Measurements from ENCODE around the gene YPEL2. TPM values are rescaled to one million over a fixed set of nuclear protein-coding genes. Genes with fewer than 3 reads are reported as not detected.
"Not testable (repeated sequence)": the region's sequence is repeated elsewhere in the genome, so short reads cannot be mapped to it uniquely, and the experiment has no call there.

YPEL2 gene, protein sequence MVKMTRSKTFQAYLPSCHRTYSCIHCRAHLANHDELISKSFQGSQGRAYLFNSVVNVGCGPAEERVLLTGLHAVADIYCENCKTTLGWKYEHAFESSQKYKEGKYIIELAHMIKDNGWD
- total RNA-seq (10 to 100 TPM; 10.6 to 52.0 (median 46.8) TPM), polyA plus RNA-seq (10 to 100 TPM; 17.7 to 25.1 TPM), total RNA-seq (72.6 reads per million, percentile 79 among the genes with 10 or more reads in this experiment)

DNA sequence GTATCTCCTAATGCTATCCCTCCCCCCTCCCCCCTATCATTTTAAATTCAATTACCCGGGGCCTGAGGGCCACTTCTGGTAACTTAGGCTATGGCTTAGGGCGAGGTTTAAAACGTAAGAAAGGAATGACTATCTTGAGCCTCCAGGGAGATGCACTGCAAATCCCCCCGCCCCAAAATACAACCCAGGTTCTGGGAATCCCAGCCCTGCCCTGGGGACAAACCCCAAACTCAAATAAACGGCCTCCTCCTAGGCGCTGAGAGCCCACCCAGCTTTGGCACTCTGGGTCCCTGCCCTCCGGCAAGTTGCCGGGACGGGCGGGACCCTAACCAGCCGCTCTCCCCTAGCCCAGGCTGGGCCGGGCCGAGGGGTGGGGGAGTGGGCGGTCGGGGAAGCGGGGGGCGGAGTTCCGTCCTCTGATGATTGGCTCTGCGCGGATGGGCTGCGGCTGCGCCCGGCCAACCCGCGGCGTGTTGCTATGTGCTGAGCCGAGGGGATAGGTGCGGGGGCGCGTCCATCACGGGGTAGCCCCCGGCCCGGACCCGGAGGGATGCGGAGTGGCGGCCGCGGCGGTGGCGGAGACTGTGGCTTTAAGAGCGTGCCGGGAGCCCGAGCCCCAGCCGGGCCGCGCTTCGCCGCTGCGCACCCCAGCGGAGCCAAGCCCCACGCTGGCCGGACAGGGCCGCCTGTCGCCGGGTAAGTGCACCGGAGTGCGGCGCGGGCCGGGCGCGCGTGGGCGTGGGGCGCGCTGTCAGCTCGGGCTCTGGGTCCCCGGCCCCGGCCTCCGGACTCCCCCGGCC lies at the start of gene YPEL2:
Gene YPEL2, plus strand, starts transcription at position 527 of the 800 bp plus-strand sequence. CDS start 21,755 bp downstream, outside the sequence.
- H3K4me1 ChIP-seq (ENCODE audit: control insufficient read depth in 2 of 2, insufficient read depth in 2 of 2, low read length in 2 of 2), result peaks cover 30 to 55% of the 10 kb centered on the region in 2 donors
- H3K4me3 ChIP-seq (ENCODE audit: low read length), result peak within 1 kb of the TSS; percentile 67
- Mint-ChIP-seq H3K9me3 (peaks cover 0 to 2% (median 0%) of the 10 kb centered on the region in 11 donors), H3K27ac (peak within 1 kb of the TSS; percentile 77 to 98 (median 94)), H3K4me1 (peaks cover 53 to 85% (median 79%) of the 10 kb centered on the region in 7 donors), H3K36me3 (no peaks in the 10 kb centered on the region), H3K4me3 (peak within 1 kb of the TSS; percentile 89 to 96 (median 94)), H3K27me3 (peaks cover 0 to 11% (median 0%) of the 10 kb centered on the region in 5 donors)
- ATAC-seq, result peak; percentile 96
- DNase-seq, result peak; percentile 77 to 92 (median 89)
- ChIA-PET CTCF (interaction anchor here (0.8 to 3.1 kb wide), 3 partner anchors 21 to 104 kb away, joined by 3 to 20 read pairs (median 8); no protein-coding TSS in a partner anchor), POLR2A (interaction anchor here (0.6 to 5.4 kb wide), 10 partner anchors 13 to 110 kb away, joined by 3 to 96 read pairs (median 7); no protein-coding TSS in a partner anchor)
- intact Hi-C loops (cut with micrococcal nuclease), result loop anchor here (1.0 to 5.0 kb wide), 6 partner anchors 31 to 813 kb away; partner anchors contain the start of genes CLTC (in 2 of the 2), PRR11 (in 1 of the 2) and SKA2 (in 1 of the 2)
- H3K27ac ChIP-seq (ENCODE audit: low read depth, low read length), result peak within 1 kb of the TSS; percentile 77
- H3K36me3 ChIP-seq (ENCODE audit: control insufficient read depth in 2 of 3, insufficient read depth in 3 of 3, low read length in 3 of 3), result peaks cover 0 to 8% (median 0%) of the 10 kb centered on the region in 3 experiments
- H3K9me3 ChIP-seq (ENCODE audit: control insufficient read depth in 2 of 3, low read length in 3 of 3), result no peaks in the 10 kb centered on the region
- H3K27me3 ChIP-seq (ENCODE audit: control insufficient read depth in 2 of 2, insufficient read depth in 2 of 2, low read length in 2 of 2), result no peaks in the 10 kb centered on the region

DNA sequence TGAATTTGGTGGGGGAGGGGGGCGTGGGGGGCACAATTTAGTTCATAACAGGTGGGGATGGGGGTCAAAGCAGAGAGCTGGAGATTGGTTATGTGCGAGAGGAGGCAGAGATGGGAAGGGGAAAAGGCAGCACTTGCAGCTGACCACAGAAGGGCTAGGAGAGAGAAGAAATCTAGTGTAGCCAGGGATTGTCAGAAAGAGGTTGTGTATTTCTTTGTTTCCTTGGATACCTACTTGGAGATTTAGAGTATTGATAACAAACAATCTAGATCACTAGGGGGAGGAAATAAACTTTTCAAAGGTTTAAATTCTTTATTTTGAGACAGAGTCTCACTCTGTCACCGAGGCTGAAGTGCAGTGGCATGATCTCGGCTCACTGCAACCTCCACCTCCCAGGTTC lies 47.1 kb upstream of the YPEL2 start:
- H3K27me3 ChIP-seq (ENCODE audit: control insufficient read depth in 2 of 2, insufficient read depth in 2 of 2, low read length in 2 of 2), result no peaks in the 10 kb centered on the region
- Mint-ChIP-seq H3K4me1 (peaks cover 0 to 4% (median 0%) of the 10 kb centered on the region in 7 donors), H3K9me3 (no peaks in the 10 kb centered on the region), H3K27ac (peak overlapping the region in 1 of 9 donors; percentile 28), H3K27me3 (peaks cover 0 to 4% (median 0%) of the 10 kb centered on the region in 5 donors), H3K4me3 (no peak overlapping the region), H3K36me3 (no peaks in the 10 kb centered on the region)
- intact Hi-C loops (cut with micrococcal nuclease), result no loop called here
- ATAC-seq (no peak), DNase-seq (no peak)
- ChIA-PET POLR2A (no interaction called here), CTCF (no interaction called here)
- no peaks in the 10 kb centered on the region for H3K36me3 ChIP-seq (ENCODE audit: control insufficient read depth in 2 of 3, insufficient read depth in 3 of 3, low read length in 3 of 3)
- no peaks in the 10 kb centered on the region for H3K4me1 ChIP-seq (ENCODE audit: control insufficient read depth in 2 of 2, insufficient read depth in 2 of 2, low read length in 2 of 2)
- no peaks in the 10 kb centered on the region for H3K9me3 ChIP-seq (ENCODE audit: control insufficient read depth in 2 of 3, low read length in 3 of 3)
- H3K27ac ChIP-seq (ENCODE audit: low read depth, low read length), result no peak overlapping the region
- no peak overlapping the region for H3K4me3 ChIP-seq (ENCODE audit: low read length)

DNA sequence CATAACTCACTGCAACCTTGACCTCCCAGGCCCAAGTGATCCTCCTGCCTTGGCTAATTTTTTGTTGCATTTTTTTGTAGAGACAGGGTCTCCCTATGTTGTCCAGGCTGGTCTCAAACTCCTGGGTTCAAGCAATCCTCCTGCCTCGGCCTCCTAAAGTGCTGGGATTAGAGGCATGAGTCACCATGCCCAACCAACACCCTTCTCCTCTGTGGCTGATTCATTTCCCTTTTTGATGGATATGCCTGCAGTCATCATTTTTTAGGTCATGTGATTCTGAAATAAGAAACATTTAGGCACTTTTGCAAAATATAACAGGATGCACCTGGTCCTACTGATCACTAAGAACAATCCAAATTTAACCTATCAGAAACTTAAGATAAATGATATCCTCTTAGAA lies 44.0 kb upstream of the YPEL2 start:
- Histone ChIP-seq H3K27me3 (ENCODE audit: control insufficient read depth in 2 of 2, insufficient read depth in 2 of 2, low read length in 2 of 2) (no peaks in the 10 kb centered on the region), H3K4me3 (ENCODE audit: low read length) (no peak overlapping the region), H3K27ac (ENCODE audit: low read depth, low read length) (no peak overlapping the region), H3K9me3 (ENCODE audit: control insufficient read depth in 2 of 3, low read length in 3 of 3) (no peaks in the 10 kb centered on the region), H3K4me1 (ENCODE audit: control insufficient read depth in 2 of 2, insufficient read depth in 2 of 2, low read length in 2 of 2) (no peaks in the 10 kb centered on the region), H3K36me3 (ENCODE audit: control insufficient read depth in 2 of 3, insufficient read depth in 3 of 3, low read length in 3 of 3) (no peaks in the 10 kb centered on the region)
- ATAC-seq, result peak; percentile 52
- Mint-ChIP-seq H3K9me3 (no peaks in the 10 kb centered on the region), H3K27me3 (peaks cover 0 to 5% (median 0%) of the 10 kb centered on the region in 5 donors), H3K4me3 (no peak overlapping the region), H3K4me1 (peaks cover 0 to 4% (median 0%) of the 10 kb centered on the region in 7 donors), H3K27ac (no peak overlapping the region), H3K36me3 (no peaks in the 10 kb centered on the region)
- CTCF ChIA-PET, result no interaction called here
- intact Hi-C loops (cut with micrococcal nuclease), result no loop called here
- DNase-seq, result no peak
- POLR2A ChIA-PET, result interaction anchor here (0.6 kb wide), 1 partner anchor 227 kb away, joined by 4 read pairs; no protein-coding TSS in a partner anchor

DNA sequence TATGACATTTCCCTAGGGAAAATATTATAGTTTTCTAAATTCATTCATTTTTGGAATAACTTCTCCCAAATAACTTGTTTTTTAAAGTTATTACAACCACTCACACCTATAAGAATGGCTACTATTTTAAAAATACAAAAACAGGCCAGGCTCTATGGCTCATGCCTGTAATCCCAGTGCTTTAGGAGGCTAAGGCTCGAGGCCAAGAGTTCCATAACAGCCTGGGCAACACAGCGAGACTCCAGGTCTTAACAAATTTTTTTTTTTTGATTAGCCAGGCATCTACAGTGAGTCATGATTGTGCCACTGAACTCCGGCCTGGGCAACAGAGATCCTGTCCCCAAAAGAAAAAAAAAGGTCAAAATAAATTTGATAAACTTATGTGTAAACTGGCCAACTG lies 43.6 kb upstream of the YPEL2 start:
- H3K27ac Mint-ChIP-seq, result no peak overlapping the region
- ChIA-PET CTCF (no interaction called here), POLR2A (interaction anchor here (0.6 kb wide), 1 partner anchor 226 kb away, joined by 4 read pairs; no protein-coding TSS in a partner anchor)
- H3K36me3 Mint-ChIP-seq, result no peaks in the 10 kb centered on the region
- H3K36me3 ChIP-seq (ENCODE audit: control insufficient read depth in 2 of 3, insufficient read depth in 3 of 3, low read length in 3 of 3), result no peaks in the 10 kb centered on the region
- no peaks in the 10 kb centered on the region for H3K9me3 ChIP-seq (ENCODE audit: control insufficient read depth in 2 of 3, low read length in 3 of 3)
- ATAC-seq (no peak), DNase-seq (no peak)
- no peaks in the 10 kb centered on the region for H3K27me3 ChIP-seq (ENCODE audit: control insufficient read depth in 2 of 2, insufficient read depth in 2 of 2, low read length in 2 of 2)
- no peak overlapping the region for H3K4me3 Mint-ChIP-seq
- H3K4me1 ChIP-seq (ENCODE audit: control insufficient read depth in 2 of 2, insufficient read depth in 2 of 2, low read length in 2 of 2), result no peaks in the 10 kb centered on the region
- H3K4me3 ChIP-seq (ENCODE audit: low read length), result no peak overlapping the region
- H3K4me1 Mint-ChIP-seq, result peaks cover 0 to 4% (median 0%) of the 10 kb centered on the region in 7 donors
- peaks cover 0 to 5% (median 0%) of the 10 kb centered on the region in 5 donors for H3K27me3 Mint-ChIP-seq
- intact Hi-C loops (cut with micrococcal nuclease), result no loop called here
- H3K27ac ChIP-seq (ENCODE audit: low read depth, low read length), result no peak overlapping the region
- H3K9me3 Mint-ChIP-seq, result no peaks in the 10 kb centered on the region

DNA sequence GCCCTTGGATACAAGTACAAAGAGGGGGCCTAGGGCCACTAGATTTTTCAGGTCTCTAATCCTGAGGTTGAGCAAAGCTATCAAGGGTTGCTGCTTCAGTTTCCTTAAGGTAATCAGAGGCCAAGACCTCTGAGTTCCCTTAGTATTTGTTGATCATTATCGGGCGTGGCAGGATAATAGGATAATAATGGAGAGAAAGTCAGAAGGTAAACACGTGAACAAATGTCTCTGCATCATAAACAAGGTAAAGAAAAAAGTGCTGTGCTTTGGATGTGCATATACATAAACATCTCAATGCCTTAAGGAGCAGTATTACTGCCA lies 41.5 kb upstream of the YPEL2 start:
- CTCF ChIA-PET, result no interaction called here
- H3K27me3 Mint-ChIP-seq, result peaks cover 0 to 5% (median 0%) of the 10 kb centered on the region in 5 donors
- no peak overlapping the region for H3K4me3 Mint-ChIP-seq
- intact Hi-C loops (cut with micrococcal nuclease), result no loop called here
- H3K4me3 ChIP-seq (ENCODE audit: low read length), result no peak overlapping the region
- H3K9me3 Mint-ChIP-seq, result no peaks in the 10 kb centered on the region
- DNase-seq (no peak), ATAC-seq (no peak)
- no peaks in the 10 kb centered on the region for H3K9me3 ChIP-seq (ENCODE audit: control insufficient read depth in 2 of 3, low read length in 3 of 3)
- H3K4me1 Mint-ChIP-seq, result peaks cover 0 to 4% (median 0%) of the 10 kb centered on the region in 7 donors
- H3K36me3 Mint-ChIP-seq, result no peaks in the 10 kb centered on the region
- H3K4me1 ChIP-seq (ENCODE audit: control insufficient read depth in 2 of 2, insufficient read depth in 2 of 2, low read length in 2 of 2), result no peaks in the 10 kb centered on the region
- no peak overlapping the region for H3K27ac ChIP-seq (ENCODE audit: low read depth, low read length)
- H3K27me3 ChIP-seq (ENCODE audit: control insufficient read depth in 2 of 2, insufficient read depth in 2 of 2, low read length in 2 of 2), result no peaks in the 10 kb centered on the region
- no peaks in the 10 kb centered on the region for H3K36me3 ChIP-seq (ENCODE audit: control insufficient read depth in 2 of 3, insufficient read depth in 3 of 3, low read length in 3 of 3)
- POLR2A ChIA-PET, result no interaction called here
- H3K27ac Mint-ChIP-seq, result no peak overlapping the region

DNA sequence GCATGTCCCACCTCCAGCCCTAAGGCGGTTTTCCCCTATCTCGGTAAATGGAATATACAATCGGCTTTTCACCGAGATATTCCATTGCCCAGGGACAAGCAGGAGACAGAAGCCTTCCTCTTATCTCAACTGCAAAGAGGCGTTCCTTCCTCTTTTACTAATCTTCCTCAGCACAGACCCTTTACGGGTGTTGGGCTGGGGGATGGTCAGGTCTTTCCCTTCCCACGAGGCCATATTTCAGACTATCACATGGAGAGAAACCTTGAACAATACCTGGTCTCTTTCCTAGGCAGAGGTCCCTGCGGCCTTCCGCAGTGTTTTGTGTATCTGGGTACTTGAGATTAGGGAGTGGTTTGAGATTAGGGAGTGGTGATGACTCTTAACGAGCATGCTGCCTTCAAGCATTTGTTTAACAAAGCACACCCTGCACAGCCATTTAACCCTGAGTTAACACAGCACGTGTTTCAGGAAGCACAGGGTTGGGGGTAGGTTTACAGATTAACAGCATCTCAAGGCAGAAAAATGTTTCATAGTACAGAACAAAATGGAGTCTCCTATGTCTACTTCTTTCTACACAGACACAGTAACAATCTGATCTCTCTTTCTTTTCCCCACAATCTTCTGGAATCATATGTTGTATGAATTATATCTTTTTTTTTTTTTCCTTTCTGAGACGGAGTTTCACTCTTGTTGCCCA lies 41.0 kb upstream of the YPEL2 start:
- H3K36me3 ChIP-seq (ENCODE audit: control insufficient read depth in 2 of 3, insufficient read depth in 3 of 3, low read length in 3 of 3); CTCF ChIA-PET; POLR2A ChIA-PET; DNase-seq; H3K27me3 Mint-ChIP-seq; H3K4me3 Mint-ChIP-seq; H3K27ac Mint-ChIP-seq; intact Hi-C loops (cut with micrococcal nuclease); H3K27me3 ChIP-seq (ENCODE audit: control insufficient read depth in 2 of 2, insufficient read depth in 2 of 2, low read length in 2 of 2); H3K4me3 ChIP-seq (ENCODE audit: low read length); H3K4me1 ChIP-seq (ENCODE audit: control insufficient read depth in 2 of 2, insufficient read depth in 2 of 2, low read length in 2 of 2); H3K4me1 Mint-ChIP-seq; ATAC-seq; H3K27ac ChIP-seq (ENCODE audit: low read depth, low read length); H3K9me3 Mint-ChIP-seq; H3K36me3 Mint-ChIP-seq; H3K9me3 ChIP-seq (ENCODE audit: control insufficient read depth in 2 of 3, low read length in 3 of 3): not testable (repeated sequence)
